Stimulated activated CD4-positive, alpha-beta T cell treated with anti-CD3 and anti-CD28 coated beads, Interleukin-4, amount 100 ng/mL, for 24 hours (primary cell): Measurements from ENCODE around the gene EXO5.
"Not testable (repeated sequence)": the region's sequence is repeated elsewhere in the genome, so short reads cannot be mapped to it uniquely, and the experiment has no call there.

ENCODE experiments used
- DNase-seq: peaks from one replicate; pipeline ENCODE4 v3.0.0-alpha.2; 2020

EXO5 gene

DNA sequence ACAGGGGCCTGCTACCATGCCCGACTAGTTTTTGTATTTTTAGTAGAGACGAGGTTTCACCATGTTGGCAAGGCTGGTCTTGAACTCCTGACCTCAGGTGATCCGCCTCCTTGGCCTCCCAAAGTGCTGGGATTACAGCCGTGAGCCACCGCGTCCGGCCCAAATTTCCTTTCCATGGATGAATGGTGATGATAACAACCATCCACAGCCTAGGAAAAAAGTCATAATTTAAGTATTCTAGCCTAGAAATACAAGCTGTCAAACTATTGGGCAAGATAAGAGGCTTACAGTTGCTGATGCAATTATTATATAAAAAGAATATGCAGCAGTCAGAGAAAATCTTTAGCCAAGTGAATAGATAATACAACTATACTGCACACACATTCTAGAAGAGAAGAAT is 46.2 kb downstream of the EXO5 start:
- DNase-seq: not testable (repeated sequence)

DNA sequence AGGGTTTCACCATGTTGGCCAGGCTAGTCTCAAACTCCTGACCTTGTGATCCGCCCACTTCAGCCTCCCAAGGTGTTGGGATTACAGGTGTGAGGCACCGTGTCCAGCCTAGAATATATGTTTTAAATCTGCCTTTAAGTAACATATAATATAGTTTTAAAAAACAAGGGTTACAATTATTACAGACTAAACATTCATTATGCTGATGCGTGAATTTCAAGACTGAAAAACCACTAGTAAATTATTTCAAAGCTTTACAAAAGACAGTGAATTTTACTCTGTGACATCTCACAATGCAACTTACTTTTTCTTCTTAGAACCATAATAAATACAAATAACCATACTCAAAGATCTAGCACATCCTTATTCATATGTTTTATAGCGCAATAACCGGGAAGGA is 47.6 kb downstream of the EXO5 start:
- DNase-seq: no peak

DNA sequence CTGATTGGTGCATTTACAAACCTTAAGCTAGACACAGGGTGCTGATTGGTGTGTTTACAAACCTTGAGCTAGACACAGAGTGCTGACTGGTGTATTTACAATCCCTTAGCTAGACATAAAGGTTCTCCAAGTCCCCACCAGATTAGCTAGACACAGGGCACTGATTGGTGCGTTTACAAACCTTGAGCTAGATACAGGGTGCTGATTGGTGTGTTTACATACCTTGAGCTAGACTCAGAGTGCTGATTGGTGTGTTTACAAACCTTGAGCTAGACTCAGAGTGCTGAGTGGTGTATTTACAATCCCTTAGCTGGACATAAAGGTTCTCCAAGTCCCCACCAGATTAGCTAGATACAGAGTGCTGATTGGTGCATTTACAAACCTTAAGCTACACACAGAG is 49.7 kb downstream of the EXO5 start:
- DNase-seq: not testable (repeated sequence)

DNA sequence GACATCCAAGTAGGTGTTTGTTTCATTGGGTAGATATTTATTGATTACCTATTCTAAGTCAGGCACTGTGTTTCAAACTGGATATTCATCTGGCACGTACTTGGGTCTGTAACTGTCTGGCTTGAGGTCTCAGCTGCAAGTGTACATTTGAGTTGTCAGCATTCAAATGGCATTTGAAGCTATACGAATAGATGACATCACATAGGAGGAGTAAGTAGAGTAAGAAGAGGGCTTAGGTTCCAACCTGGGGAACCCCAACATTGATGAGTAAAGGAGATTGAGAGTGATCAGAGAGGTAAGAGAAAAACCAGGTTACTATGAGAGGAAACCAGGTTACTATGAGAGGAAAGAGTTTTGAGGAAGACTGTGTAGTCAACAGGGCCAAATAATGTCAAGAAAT is 53.6 kb downstream of the EXO5 start:
- no peak for DNase-seq

DNA sequence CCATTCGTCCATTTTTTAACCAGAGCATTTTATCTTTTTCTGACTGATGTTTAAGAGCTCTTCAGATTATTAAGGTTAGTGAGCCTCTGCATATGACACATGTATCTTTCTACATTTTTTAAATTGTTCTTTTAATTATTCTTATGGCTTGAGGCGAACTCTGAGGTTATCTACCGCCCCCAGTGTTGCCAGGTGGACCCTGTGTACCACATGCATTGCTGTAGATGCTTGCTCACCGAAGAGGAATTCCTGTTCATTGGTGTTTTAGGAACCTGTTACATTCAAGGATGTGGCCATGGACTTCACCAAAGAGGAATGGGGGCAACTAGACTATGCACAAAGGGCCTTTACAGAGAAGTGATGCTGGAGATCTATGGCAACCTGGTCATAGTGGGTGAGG is 54.7 kb downstream of the EXO5 start:
- no peak for DNase-seq

DNA sequence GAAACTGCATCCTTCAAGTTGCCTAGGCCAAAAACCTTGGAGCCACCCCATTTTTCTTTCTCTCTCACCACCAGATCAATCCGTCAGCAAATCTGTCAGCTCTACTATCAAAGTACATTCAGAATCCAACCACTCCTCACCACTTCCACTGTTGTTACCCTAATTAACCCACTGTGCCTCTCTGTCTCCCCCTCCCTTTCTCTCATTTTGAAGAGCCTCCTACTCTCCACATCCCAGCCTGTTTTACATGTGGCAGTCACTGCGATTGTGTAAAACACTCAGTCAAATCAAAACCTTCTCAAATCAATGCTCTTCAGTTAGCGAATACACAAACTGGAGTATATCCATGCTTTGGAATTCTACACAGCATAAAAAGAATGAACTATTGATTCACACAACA is 55.9 kb downstream of the EXO5 start:
- DNase-seq: no peak

DNA sequence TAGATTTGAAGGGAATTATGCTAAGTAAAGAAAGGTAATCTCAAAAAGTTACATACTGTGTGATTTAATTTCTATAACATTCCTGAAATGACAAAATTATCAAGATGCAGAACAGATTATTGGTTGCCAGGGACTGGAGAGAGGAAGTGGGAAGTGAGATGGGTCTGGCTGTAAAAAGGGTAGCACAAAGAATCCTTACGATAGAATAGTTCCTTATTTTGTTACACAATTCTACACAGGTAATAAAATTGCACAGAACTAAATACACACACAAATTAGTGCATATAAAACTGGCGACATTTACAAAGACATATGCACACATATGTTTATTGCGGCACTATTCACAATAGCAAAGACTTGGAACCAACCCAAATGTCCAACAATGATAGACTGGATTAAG is 56.3 kb downstream of the EXO5 start:
- DNase-seq: no peak
